K562 (cell line): Measurements from ENCODE around the gene ARHGEF40. TPM values are rescaled to one million over a fixed set of nuclear protein-coding genes. Genes with fewer than 3 reads are reported as not detected.

Experiments
- ATAC-seq: fragments of 200-7000 bp; cut with Tn5 transposase; 3 replicates; pipeline ENCODE4 v1.9.1; 2020; ENCODE audit warnings: moderate library complexity
- BruUV-seq: library from RNA; stranded (reverse); fragments of 400-500 nt; replicated peaks from 2 replicates; lab custom pipeline; 2021; lab: Mats Ljungman, UMichigan
- CTCF ChIA-PET: fragments of 300-600 bp; formaldehyde crosslinking; extraction: SDS; loops from one replicate; lab custom pipeline; 2021; ENCODE audit warnings: low intra/inter-chr PET ratio; lab: Yijun Ruan, JAX
- POLR2A ChIA-PET: fragments of 300-600, 350-650 bp; sonication (Branson Sonifier 250); formaldehyde crosslinking; extraction: SDS; loops from one replicate; lab custom pipeline; 2021; ENCODE audit warnings: antibody characterized with exemption, inconsistent platforms; lab: Yijun Ruan, JAX
- DNase-seq, 4 experiments: peaks; one replicate each; pipeline versions ENCODE4 v3.0.0 to v3.0.0-alpha.2; 2011 to 2018; ENCODE audit warnings: low spot score in 3 of 4, mixed read lengths in 3 of 4; ENCODE audit errors: extremely low read depth in 1 of 4
- FAIRE-seq: peaks from 2 replicates; lab custom pipeline; 2011; peaks lifted over from hg19 to GRCh38; lab: Jason Lieb, UNC
- H2AFZ ChIP-seq: 2 replicates; pipeline ENCODE4 v1.6.0; 2011; ENCODE audit warnings: low read depth, low read length, control low read depth, inconsistent platforms
- H3K27ac ChIP-seq: fragments of 200-600 bp; 3 replicates; pipeline ENCODE4 v1.8.0; 2011; ENCODE audit warnings: low read depth, mild to moderate bottlenecking, control low read depth, inconsistent platforms, low read length, moderate library complexity, mixed read lengths; ENCODE audit errors: extremely low read depth
- H3K27me3 ChIP-seq, 2 experiments: fragments of 300-600 bp in 1 of 2; 2 replicates in 1 of 2; 3 replicates in 1 of 2; pipeline versions ENCODE4 v1.6.0 to v1.8.0; 2011; ENCODE audit warnings: inconsistent platforms in 2 of 2, low read length in 2 of 2, mild to moderate bottlenecking in 1 of 2, mixed read lengths in 1 of 2, moderate library complexity in 1 of 2; ENCODE audit not compliant: control insufficient read depth in 2 of 2, insufficient read depth in 2 of 2
- H3K36me3 ChIP-seq: fragments of 300-600 bp; 3 replicates; pipeline ENCODE4 v1.8.0; 2011; ENCODE audit warnings: mild to moderate bottlenecking, low read length, inconsistent platforms; ENCODE audit not compliant: control insufficient read depth, insufficient read depth
- H3K4me1 ChIP-seq, 2 experiments: fragments of 200-600 bp in 1 of 2; replicated peaks in 1 of 2; 2 replicates in 1 of 2; 3 replicates in 1 of 2; pipeline versions ENCODE4 v1.5.1 to v1.8.0; 2011; ENCODE audit warnings: inconsistent platforms in 2 of 2, low read length in 2 of 2, mild to moderate bottlenecking in 1 of 2, mixed read lengths in 1 of 2, moderate library complexity in 1 of 2; ENCODE audit not compliant: control insufficient read depth in 2 of 2, insufficient read depth in 2 of 2
- H3K4me2 ChIP-seq: 2 replicates; pipeline ENCODE4 v1.6.1; 2011; ENCODE audit warnings: low read length, control low read depth, inconsistent platforms, mixed read lengths; ENCODE audit not compliant: insufficient read depth
- H3K4me3 ChIP-seq: fragments of 200-600 bp; sonication (generic), shearing (Covaris generic); 2 replicates; pipeline ENCODE4 v1.5.1; 2016; ENCODE audit warnings: control low read depth, inconsistent platforms
- H3K79me2 ChIP-seq: fragments of 200-600 bp; 3 replicates; pipeline ENCODE4 v1.8.0; 2011; ENCODE audit warnings: low read length, inconsistent platforms; ENCODE audit not compliant: control insufficient read depth, insufficient read depth
- H3K9ac ChIP-seq, 2 experiments: 2 replicates each; pipeline versions ENCODE4 v1.6.0 to v1.6.1; 2011; ENCODE audit warnings: low read depth in 2 of 2, low read length in 2 of 2, control low read depth in 1 of 2, inconsistent platforms in 1 of 2, mild to moderate bottlenecking in 1 of 2, mixed read lengths in 1 of 2; ENCODE audit not compliant: insufficient read depth in 1 of 2
- H3K9me1 ChIP-seq: one replicate; pipeline ENCODE4 v1.6.0; 2011; ENCODE audit warnings: inconsistent platforms, mild to moderate bottlenecking, low read length, moderate library complexity; ENCODE audit not compliant: control insufficient read depth, insufficient read depth
- H3K9me3 ChIP-seq: replicated peaks from 2 replicates; pipeline ENCODE4 v1.5.1; 2011; ENCODE audit warnings: low read depth, low read length, inconsistent platforms; ENCODE audit not compliant: control insufficient read depth, insufficient read depth
- H4K20me1 ChIP-seq: replicated peaks from 2 replicates; pipeline ENCODE4 v1.6.1; 2011; ENCODE audit warnings: low read length, inconsistent platforms, mixed read lengths; ENCODE audit not compliant: control insufficient read depth, insufficient read depth
- BCOR ChIP-seq: fragments of 450-650 bp; IDR thresholded peaks from 2 replicates; pipeline ENCODE4 v1.6.1; 2016
- GMEB1 ChIP-seq: fragments of 250-450 bp; sonication (Bioruptor Pico); IDR thresholded peaks from 2 replicates; pipeline ENCODE4 v1.4.0; 2020; ENCODE audit warnings: mild to moderate bottlenecking
- KHSRP ChIP-seq: fragments of 450-650 bp; IDR thresholded peaks from 2 replicates; pipeline ENCODE4 v1.6.1; 2017
- NFXL1 ChIP-seq: fragments of 450-650 bp; formaldehyde crosslinking; IDR thresholded peaks from 2 replicates; pipeline ENCODE4 v1.4.0; 2021; ENCODE audit warnings: mild to moderate bottlenecking
- NR4A1 ChIP-seq, 2 experiments: fragments of 250-450 bp in 1 of 2; fragments of 450-650 bp in 1 of 2; sonication (Bioruptor Pico) in 1 of 2; IDR thresholded peaks; 2 replicates each; pipeline versions ENCODE4 v1.4.0 to v1.6.1; 2016 to 2020; ENCODE audit warnings: mild to moderate bottlenecking in 2 of 2, missing compliant biosample characterization in 1 of 2, missing genetic modification characterization in 1 of 2, moderate library complexity in 1 of 2
- SRF ChIP-seq, 2 experiments: fragments of 250-450, 450-650 bp in 1 of 2; sonication (Bioruptor Pico) in 1 of 2; sonication (generic) in 1 of 2; formaldehyde crosslinking; IDR thresholded peaks; 2 replicates each; pipeline versions ENCODE4 v1.5.0 to v1.5.1; 2020 to 2022; ENCODE audit warnings: mild to moderate bottlenecking in 1 of 2, missing genetic modification reagents in 1 of 2
- ZNF354B ChIP-seq: fragments of 250-450 bp; sonication (Bioruptor Pico); IDR thresholded peaks from 2 replicates; pipeline ENCODE4 v1.4.0; 2020
- WGBS: fragments of 100-300 bp; shearing (Covaris generic); methylation state at CpG from one replicate; pipeline ENCODE4 v1.1.6; 2016; ENCODE audit warnings: low coverage, mixed read lengths; ENCODE audit not compliant: insufficient coverage; ENCODE audit errors: missing lambda C conversion rate; 5-methylcytosine and 5-hydroxymethylcytosine counted together
- in situ Hi-C: fragments of 300-500 bp; cut with MboI; formaldehyde crosslinking; loops from 4 replicates; pipeline ENCODE4 v1.15.0; 2018; ENCODE audit warnings: inconsistent platforms, mixed read lengths
- intact Hi-C: fragments of 100-400 bp; cut with micrococcal nuclease; formaldehyde crosslinking; loops from 2 replicates; pipeline ENCODE4 v1.14.2; 2022
- polyA plus RNA-seq, 8 experiments: library from polyadenylated mRNA; depleted of rRNA in 4 of 8; stranded (reverse) in 5 of 8; unstranded in 3 of 8; fragments of >200 nt; fragmentation: Nextera tagmentation in 2 of 8; fragmentation: Illumina TruSeq in 1 of 8; extraction: Ambion mirVana in 2 of 8; extraction: Trizol in 1 of 8; gene quantifications; 2 replicates each; pipeline versions ENCODE4 v1.2.1 to v1.2.3, GENCODE V29; 2011 to 2014; ENCODE audit warnings: inconsistent platforms in 1 of 8, missing spikeins in 1 of 8
- total RNA-seq, 7 experiments: library from RNA; depleted of rRNA in 6 of 7; stranded (reverse); fragments of >200 nt in 6 of 7; fragmentation: Illumina TruSeq in 2 of 7; extraction: Trizol in 2 of 7; gene quantifications; 2 replicates each; pipeline versions ENCODE4 v1.2.1 to v1.2.3, GENCODE V29; 2011 to 2021; ENCODE audit warnings: low replicate concordance in 1 of 7

Gene ARHGEF40
- total and polyA plus RNA-seq, 9 of the 15 experiments (the other 6 are each of a cell fraction or from before 2014, with no cell fraction given): 0.42 to 6.3 (median 3.8) TPM

GRCh38 chr14:21105095-21105494 lies 35.0 kb downstream of the ARHGEF40 start:
- no peak for TF ChIP-seq GMEB1
- no peak for TF ChIP-seq KHSRP
- intact Hi-C loops (no loop called here), in situ Hi-C loops (no loop called here)
- CTCF ChIA-PET: interaction anchor here (0.6 to 5.3 kb wide), 4 partner anchors 13 to 91 kb away, joined by 3 to 54 read pairs (median 8); partner anchors contain the start of gene ARHGEF40
- no peak for ATAC-seq
- Histone ChIP-seq H3K9me3 (no peaks in the 10 kb centered on the region), H3K27me3 (no peaks in the 10 kb centered on the region), H4K20me1 (no peaks in the 10 kb centered on the region), H3K9ac (peak overlapping the region in 1 of 2 experiments; percentile 92; a peak in 1 of 4 replicates), H3K4me1 (peaks cover 46 to 58% of the 10 kb centered on the region in 2 experiments), H3K9me1 (no peaks in the 10 kb centered on the region), H3K4me3 (no peak overlapping the region), H2AFZ (peak overlapping the region; percentile 16; the same call in 1 of the 2 replicates), H3K36me3 (no peaks in the 10 kb centered on the region), H3K4me2 (peak overlapping the region; percentile 87), H3K79me2 (0 out of 3 replicates have a peak, but pooled peaks cover 6% of the 10 kb centered on the region), H3K27ac (peak overlapping the region; percentile 96)
- POLR2A ChIA-PET: interaction anchor here (0.7 to 1.3 kb wide), 6 partner anchors 14 to 210 kb away, joined by 3 to 8 read pairs (median 3); no protein-coding TSS in a partner anchor
- DNase-seq: no peak
- FAIRE-seq: no peak
- WGBS: 86% methylated on average over 6 of the region's 8 CpGs
- BruUV-seq: no TSS peak

GRCh38 chr14:21106176-21106497 lies 36.0 kb downstream of the ARHGEF40 start:
- Histone ChIP-seq H3K27me3 (no peaks in the 10 kb centered on the region), H3K4me2 (peak overlapping the region; percentile 49; the same call in 1 of the 2 replicates), H3K27ac (peak overlapping the region; percentile 72; the same call in 2 of the 3 replicates), H2AFZ (peak overlapping the region; percentile 95), H3K4me3 (no peak overlapping the region), H3K9me1 (no peaks in the 10 kb centered on the region), H3K9me3 (no peaks in the 10 kb centered on the region), H3K79me2 (0 out of 3 replicates have a peak, but pooled peaks cover 6% of the 10 kb centered on the region), H4K20me1 (no peaks in the 10 kb centered on the region), H3K9ac (peak overlapping the region in 1 of 2 experiments; percentile 29; a peak in 1 of 4 replicates), H3K4me1 (peaks cover 44 to 55% of the 10 kb centered on the region in 2 experiments), H3K36me3 (no peaks in the 10 kb centered on the region)
- ChIA-PET CTCF (interaction anchor here (1.4 to 5.3 kb wide), 3 partner anchors 13 to 247 kb away, joined by 4 to 54 read pairs (median 6); partner anchors contain the start of gene ARHGEF40), POLR2A (no interaction called here)
- DNase-seq (peak in 1 of 4 experiments; percentile 19), ATAC-seq (no peak), FAIRE-seq (no peak)
- WGBS: 47% methylated on average over 3 of the region's 4 CpGs
- in situ Hi-C loops: no loop called here
- intact Hi-C loops: loop anchor here (2.0 kb wide), 1 partner anchor 29 kb away; no protein-coding TSS in a partner anchor
- BruUV-seq: no TSS peak
- TF ChIP-seq NFXL1 (CRISPR knock-in tag): no peak
- no peak for TF ChIP-seq ZNF354B (CRISPR knock-in tag)
- no peak for TF ChIP-seq NR4A1 (CRISPR knock-in tag; IDR thresholded peaks at IDR 0.05)
- no peak for TF ChIP-seq NR4A1 (tag; IDR thresholded peaks at IDR 0.05)
- TF ChIP-seq SRF (CRISPR knock-in tag; IDR thresholded peaks at IDR 0.05): no peak
- no peak for TF ChIP-seq BCOR
